GM18858 (cell line): ENCODE measurements around the gene ZG16B.

Experiments used
- ATAC-seq: cut with Tn5 transposase; IDR thresholded peaks from one replicate; pipeline ENCODE4 v1.9.1; 2021; ENCODE audit not compliant: unreplicated experiment

Gene ZG16B

DNA sequence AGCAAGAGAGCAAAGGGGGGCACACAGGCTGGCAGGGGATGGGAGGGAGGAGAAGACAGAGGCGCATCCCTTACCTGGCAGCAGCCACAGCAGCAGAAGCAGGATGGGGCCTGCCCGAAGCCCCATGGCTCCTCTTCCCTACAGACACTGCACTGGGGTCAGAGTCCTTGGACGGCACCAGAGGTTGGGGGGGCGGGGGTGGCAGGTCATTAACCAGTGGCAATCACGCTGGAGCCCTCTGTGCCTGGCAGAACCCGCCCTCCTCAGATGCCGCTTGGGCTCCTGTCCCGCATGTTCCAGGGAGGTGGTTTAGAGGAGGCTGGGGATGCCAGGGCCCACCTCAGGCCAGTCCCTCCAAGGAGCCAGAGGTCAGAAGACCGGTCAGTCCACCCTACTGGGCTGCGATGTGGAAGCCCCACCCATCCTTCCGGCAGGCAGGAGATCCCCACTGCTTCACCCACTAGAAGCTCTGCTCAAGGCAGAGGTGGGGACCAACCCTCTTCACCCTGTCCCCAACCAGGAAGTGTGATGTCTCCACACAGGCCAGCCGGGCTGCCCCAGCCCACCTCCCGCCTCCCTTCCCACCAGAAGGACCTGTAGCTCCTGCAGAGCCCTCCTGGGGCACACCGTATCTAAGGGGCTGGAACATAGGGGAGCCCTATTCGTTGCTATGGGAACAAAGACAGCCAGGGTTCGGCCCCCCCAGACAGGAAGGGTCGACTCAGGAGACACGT is 11.7 kb downstream of the ZG16B start:
- ATAC-seq, result no peak

DNA sequence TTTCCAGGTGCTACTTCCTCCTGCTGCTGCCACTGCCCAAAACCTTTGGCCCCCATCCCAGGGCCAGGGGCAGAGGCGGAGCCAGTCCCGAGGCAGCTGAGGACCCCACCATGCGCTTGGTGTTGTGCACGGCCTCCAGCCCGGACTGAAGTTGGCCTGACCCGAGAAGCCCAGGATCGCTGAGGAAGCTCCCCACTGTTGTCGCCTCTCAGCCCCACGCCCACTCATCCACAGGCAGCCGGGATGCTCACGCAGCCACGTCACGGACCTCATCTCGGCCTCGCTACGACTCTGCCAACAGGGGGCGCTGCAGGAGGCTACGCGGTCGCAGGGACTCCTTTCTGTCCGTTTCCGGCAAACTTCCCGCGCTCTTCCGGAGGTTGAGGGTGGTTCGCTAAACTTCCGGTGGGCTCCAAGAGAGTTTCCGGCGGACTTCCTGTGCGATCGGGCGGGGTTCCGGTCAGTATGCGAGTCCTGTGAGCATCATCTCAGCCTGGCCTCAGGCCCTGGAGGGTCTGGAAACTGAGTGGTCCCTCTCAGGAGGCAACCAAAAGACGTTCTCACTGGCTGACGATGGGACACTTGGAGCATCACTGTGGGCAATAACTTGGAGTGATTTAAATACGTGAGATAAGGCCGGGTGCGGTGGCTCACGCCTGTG is 12.4 kb downstream of the ZG16B start:
- ATAC-seq, result no peak

DNA sequence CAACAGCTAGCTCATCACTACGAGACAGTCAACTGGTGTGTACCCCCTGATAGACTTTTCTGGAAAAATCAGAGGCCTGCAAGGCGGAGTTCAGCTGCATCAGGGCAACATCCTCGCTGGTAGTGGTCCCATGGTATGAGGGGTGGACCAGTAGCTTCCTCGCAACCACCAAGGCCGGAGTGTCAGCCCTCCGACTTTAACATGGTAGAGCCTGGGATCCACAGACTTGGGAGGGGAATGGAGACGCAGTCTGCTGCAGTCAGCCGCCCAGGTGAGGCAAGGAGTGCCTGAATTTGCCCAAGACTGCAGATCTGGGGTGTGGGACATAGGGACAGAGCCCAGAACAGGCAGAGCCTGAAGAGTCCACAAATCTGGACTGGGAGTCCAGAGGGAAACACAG is 13.4 kb downstream of the ZG16B start:
- no peak for ATAC-seq

DNA sequence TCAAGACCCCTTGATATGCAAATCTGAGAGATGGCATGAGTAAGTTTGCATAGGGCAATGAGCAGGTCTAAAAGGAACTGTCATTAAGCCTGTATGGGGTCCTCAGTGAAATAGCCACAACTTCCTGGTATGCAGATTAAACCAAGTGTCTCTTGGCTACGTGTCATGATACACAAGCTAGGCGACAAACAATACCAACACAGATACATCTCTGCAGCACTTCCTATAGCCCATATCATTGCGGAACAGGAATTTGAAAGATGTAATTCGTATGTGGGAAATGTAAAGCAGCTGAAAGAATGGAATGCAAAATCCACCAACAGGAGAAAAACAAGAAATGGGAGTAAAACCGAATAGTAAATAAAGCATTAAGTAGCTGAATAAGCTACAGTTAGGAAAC is 15.0 kb downstream of the ZG16B start:
- no peak for ATAC-seq

DNA sequence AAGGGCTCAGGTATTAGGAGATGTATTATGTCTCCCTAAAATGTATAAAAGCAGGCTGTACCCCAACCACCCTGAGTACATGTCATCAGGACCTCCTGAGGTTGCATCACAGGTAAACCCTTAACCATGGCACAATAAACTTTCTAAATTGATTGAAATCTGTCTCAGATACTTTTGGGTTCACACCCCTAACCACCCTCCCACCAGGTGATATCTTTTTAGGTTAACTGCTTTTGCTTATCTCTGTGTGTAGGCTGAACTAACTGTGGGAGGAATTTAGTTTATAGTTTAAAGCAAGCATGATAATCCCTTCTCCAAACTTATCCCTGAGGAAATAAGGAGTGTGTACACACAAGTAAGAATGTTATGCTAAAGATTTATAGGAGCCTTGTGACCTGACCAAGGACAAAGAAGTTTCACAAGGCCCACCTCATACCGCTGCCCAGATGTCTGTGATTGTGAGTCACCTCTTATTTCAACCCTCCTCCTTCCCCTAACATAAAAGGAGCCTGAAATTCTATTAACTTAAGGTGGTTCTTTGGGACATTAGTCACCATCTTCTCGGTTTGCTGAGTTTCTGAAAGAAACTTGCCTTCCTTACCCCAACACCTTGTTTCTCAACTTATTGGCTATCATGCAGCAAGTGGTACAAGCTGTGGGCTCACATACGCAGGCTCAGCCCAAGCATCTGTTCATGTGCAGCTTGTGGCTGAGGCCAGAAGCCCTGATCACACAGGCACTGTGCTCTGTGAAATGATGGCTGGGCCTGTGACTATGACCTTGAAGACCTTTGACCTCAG is 16.6 kb downstream of the ZG16B start:
- no peak for ATAC-seq

DNA sequence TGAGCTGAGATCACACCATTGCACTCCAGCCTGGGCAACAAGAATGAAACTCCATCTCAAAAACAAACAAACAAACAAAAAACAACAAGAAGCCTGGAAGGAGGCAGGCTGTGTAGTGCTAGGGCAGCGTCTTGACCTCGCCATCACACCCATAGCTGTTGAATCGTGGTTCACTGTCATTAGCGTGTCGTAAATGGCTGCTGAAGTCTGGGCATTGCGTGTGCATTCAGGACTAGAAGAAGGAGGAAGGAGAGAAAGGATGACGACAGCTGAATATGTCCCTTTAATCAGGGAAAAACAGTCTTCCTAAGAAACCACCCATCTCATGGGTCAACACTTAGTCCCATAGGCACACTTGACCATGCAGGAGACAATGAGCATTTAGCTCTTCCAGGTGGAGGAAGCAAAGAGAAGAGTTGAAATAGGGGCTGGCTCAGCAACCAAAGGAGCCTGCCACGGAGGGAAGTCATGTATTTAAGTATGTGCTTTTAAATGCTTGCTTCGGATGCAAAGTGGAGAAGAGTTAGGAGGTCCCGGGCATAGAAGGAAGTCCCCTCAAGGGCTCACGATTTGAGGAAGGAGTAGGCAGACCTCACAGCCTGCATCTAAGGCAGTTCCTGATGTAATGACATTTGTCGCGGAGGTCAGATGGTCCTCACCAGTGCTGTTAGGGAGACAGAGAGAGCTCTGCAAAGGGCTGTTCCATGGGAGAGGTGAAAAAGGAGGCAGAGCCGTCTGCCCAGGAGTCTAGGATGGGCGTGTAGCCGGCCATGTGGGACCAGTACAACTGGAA is 19.0 kb downstream of the ZG16B start:
- no peak for ATAC-seq

DNA sequence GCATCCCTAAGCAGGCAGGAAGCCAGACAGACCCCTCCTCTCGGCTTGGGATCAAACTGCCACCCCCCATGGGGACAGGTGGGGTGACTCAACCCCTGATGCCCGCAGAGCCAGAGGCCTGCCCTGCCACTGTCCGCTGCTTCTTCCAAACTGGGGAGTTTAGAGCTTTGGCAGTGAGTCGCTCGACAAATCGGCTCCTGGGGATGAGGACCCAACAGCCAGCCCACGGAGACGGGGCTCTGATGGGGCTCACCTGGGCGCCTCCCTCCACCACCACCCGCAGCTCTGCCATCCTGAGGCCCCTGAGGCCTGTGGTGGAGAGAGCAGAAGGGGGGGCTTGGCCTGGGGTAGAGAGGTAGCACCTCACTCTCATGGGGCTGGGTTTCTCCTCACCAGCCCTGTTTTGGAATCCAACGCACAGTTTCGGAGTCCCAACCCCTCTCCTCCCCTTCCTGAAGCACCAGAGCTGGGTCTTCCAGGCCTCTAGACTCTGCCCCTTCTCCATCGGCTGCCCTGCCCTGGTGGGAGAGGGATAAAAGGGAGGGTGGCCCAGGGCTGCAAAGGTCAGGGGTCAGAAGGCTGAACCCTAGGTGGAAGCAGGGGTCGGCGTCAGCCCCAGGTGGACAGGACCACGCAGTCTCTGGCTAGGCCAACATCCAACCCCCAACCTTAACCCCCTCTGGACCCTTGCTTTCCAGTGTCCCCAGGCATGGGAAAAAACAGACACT is 22.1 kb downstream of the ZG16B start:
- ATAC-seq, result no peak

DNA sequence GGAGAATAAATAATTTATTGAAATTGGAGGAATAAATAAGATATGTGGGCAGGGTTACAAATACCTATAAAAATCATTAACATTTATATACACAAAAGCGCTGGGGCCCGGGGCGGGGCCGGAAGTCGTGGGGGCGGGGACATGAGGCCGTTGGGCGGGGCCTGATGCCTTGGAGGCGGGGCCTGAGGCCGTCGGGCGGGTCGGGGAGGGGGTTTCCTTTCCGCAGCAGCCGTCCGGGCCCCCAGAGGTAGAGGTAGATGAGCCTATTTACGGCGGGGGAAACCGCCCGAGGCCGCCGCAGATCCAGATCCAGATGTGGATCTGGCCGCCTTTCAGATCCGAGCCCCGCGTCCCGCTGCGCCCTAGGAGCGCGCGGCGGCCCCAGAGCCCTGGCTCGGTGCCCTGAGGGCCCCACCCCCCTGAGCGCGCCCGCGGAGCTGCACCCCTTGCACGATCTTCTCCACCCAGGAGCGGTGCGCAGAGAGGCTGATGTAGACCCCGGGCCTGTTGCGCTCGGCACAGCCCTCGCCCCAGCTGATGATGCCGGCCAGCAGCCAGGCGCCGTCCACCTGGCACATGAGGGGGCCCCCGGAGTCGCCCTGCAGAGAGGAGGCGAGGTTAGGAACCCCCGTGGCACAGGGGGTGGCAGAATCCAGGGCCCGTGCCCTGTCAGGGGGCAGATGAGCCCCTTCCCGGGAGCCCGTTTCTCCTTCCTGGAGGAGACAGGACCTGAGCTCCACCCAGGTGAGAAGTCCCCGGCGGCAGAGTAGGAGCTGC is 22.8 kb downstream of the ZG16B start:
- ATAC-seq, result no peak

DNA sequence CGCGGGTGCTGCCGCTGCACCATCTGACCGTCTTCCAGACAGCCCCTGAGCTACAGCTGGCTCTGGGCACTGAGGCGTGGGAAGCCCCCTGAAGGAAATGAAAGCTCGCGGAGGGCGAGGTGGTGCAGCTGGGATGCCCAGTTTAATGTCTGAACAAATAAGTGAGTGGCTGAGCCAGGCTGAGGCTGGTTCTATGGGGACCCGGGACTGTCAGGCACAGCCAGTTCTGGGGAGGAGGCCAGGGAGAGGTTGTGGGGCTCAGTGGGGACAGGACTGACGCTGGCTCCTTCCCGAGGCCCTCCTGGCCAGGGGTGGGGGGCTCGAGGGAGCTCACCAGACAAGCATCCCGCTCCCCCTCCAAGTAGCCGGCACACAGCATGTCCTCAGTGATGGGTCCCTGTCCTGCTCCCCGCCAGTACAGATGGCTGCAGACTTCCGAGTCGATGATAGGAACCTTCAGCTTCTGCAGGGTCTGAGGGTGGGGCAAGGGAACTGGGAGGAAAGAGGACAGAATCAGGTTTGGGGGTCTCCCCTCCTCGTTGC is 23.5 kb downstream of the ZG16B start:
- ATAC-seq, result no peak

DNA sequence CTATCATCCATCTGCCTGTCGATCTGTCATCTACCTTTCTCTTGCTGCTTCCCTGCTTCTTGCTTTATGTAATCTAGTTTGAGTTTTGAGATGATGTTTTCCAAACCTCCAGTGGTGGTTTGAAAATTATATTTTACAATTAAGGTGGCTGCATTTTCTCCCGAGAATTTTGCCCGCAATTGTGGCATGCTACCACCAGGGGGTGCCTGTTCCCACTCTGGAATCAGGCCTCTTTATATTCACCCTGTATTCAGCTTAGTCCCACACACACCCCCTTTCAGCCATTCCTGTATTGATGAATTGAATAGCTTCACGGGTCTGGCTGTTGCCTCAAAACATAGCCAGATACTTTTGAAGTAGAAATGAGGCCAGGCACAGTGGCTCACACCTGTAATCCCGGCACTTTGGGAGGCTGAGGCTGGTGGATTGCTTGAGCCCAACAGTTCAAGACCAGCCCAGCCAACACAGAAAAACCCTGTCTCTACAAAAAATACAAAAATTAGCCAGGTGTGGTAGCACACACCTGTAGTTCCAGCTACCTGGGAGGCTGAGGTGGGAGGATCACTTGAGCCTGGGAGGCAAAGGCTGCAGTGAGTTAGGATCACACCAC is 24.7 kb downstream of the ZG16B start:
- no peak for ATAC-seq

DNA sequence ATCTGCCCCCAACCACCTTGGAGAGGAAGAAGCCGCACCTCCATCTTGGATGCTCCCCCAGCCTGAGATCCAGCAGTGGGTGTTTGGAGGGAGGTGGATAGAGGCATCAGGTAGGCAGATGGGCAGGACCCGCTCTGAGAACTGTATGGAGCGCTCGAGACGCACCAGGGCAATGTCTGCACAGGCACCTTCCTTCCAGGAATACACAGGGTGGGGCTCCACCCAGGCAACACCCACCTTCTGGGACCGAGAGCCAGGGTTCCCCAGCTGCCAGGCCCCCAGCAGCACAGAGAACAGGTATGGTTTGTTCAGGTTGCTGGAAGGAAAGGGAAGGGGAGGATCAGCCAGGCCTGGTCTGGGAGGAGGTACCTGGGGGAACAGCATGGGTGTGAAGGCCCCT is 25.4 kb downstream of the ZG16B start:
- ATAC-seq, result no peak

DNA sequence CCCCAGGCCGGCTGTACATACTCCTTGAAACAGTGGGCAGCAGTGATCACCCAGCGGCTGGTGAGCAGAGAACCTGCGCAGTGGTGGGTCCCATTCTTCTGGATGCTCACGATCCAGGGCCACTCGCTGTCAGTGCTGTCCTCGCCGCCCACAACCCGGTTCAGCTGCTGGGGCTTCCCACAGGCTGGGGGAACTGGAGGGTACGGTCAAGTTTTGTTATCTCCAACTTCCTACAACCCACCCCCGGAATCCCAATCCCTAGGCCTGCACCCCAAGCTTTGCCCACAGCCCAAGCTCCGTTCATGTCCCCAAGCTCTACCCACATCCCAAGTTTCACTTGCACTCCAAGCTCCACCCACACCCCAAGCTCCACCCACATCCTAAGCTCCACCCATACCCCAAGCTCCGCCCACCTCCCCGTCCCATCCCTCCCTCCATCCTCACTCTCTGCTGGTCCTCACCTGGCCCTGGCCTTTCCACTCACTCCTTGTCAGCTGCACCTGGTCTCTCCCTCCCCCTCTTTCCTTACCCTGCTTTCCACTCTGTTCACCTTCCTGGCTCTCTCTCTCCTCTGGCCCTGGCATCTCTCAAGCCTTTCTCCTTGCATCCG is 26.1 kb downstream of the ZG16B start:
- ATAC-seq, result no peak

DNA sequence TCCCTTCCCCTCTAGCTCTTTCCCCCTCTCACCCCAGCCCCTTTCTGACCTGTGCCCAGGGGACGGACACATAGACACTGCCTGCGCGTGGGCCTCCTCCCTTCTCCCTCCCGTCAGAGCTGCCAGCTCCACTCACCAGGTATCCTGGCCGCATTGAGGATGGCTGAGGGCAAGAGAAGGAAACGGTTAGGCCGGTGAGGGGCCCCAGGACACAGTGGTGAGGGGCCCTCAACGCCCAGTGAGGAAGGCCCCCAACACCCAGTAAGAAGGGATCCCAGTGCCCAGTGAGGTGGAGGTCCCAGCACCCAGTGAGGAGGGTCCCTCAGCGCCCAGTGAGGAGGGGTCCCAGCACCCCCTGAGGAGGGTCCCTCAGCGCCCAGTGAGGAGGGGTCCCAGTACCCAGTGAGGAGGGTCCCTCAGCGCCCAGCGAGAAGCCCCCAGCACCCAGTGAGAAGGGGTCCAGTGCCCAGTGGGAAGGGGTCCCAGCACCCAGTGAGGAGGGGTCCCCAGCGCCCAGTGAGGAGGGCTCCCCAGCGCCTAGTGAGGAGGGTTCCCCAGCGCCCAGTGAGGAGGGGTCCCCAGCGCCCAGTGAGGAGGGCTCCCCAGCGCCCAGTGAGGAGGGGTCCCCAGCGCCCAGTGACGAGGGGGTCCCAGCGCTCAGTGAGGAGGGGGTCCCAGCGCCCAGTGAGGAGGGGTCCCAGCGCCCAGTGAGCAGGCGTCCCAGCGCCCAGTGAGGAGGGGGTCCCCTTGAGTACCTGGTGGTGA is 26.8 kb downstream of the ZG16B start:
- ATAC-seq, result no peak

DNA sequence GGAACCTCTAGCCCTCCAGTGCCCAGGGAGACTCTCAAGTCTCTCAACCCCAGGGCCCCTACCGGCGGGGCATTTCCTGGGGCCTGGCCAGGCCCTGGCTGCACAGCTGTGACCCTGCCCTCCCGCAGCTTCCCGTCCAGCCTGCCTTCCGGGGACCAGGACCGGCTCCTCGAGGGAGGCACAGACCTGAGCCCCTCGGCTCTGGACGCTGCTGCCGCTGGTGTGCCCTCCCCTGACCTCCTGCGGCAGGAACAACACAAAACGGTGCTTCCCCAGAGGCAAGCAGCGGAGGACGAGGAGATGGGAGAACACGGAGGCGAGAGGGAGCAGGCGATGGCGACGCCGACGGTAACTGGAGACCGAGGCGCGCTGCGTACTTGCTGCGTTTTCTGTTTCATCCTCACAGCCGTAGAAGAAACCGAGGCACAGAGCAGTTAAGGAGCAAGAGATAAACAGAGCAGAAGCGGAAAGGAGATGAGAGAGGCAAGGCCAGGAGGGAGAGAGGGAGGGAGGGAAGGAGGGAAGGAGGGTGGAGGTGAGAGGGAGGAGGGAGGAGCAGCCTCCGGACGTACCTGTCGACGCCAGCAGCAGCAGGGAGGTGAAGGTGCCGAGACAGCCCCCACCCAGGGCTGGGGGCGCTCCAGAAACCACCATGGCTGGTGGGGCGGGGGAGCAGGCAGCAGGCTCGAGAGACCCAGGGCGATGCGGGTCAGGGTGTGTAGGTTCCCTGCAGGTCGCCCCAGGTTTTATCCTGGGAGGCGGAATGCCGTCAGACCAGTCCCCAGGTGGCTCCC is 27.5 kb downstream of the ZG16B start, which contains the start of gene PRSS22:
Gene PRSS22 (minus strand): TSS at position 720 of the 794 bp plus-strand sequence. CDS start 66 bp downstream, at position 654.
- no peak for ATAC-seq

DNA sequence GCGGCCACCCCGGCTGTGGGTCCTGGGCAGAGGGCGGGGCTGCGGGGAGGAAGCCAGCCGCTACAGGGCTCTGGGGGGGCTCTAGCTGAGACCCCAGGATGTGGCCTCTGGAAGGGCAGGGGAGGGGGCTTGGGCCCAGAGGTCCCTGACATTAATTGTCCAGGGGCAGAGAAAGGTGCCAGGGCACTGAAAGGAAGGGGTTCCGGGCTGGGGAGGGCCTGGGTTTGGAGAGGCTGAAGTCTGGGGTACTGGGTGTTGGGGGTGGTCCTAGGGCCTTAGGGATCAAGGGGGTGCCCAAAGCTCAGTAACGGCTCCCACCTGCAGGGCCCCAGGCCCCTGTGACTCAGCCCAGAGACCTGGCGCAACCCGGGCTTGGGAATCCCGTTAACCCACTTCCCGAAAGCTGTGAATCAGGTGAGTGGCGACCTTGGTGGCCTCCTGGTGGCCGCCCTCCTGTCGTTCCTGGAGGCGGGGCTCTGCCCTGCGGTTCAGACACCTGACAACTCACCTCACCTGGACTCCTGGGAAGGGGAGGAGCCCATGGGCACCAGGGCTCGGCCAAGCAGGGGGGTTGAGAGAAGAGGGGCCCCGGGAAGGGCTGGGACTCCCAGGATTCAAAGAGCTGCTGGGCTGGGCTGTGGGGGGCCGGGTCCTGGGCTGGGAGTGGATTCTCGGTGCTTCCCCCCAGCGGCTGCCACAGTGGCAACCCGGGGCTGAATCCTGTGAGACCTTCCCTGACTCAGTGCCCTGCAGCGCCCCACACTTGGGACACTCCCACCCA is 28.3 kb downstream of the ZG16B start:
- ATAC-seq, result no peak

DNA sequence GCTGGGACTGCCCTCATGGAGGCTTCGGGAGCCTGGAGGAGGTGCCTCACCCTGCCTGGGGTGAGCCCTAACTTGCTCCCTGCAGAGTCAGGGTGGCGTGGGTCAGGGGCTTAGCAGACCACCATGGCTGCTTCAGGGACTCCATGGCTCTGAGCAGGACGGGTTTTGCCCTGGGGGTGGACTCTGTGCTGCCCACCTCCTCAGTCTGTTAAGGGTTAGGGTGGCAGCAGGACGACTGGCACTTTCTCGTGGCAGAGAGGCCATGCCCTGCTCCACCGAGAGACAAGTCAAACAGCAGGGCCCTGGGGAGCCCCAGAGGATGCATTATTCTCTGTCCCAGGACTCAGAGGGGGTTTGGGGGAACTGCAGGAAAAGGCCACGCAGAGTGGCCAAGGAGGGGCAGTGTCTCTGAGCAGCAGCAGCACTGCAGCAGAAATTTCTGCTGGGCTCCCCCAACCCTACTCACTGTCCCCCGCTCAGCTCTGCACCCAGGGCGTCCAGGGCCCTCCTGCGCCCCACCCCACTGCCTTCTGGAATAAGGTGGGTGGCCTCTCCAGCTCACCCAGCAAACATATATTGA is 29.7 kb downstream of the ZG16B start:
- ATAC-seq, result no peak
